Measurements from ENCODE around the gene CEP104. TPM values are rescaled to one million over a fixed set of nuclear protein-coding genes. Genes with fewer than 3 reads are reported as not detected.

The CEP104 gene
- total RNA-seq, 1 experiment from 2014 or later = 74.1 TPM

DNA sequence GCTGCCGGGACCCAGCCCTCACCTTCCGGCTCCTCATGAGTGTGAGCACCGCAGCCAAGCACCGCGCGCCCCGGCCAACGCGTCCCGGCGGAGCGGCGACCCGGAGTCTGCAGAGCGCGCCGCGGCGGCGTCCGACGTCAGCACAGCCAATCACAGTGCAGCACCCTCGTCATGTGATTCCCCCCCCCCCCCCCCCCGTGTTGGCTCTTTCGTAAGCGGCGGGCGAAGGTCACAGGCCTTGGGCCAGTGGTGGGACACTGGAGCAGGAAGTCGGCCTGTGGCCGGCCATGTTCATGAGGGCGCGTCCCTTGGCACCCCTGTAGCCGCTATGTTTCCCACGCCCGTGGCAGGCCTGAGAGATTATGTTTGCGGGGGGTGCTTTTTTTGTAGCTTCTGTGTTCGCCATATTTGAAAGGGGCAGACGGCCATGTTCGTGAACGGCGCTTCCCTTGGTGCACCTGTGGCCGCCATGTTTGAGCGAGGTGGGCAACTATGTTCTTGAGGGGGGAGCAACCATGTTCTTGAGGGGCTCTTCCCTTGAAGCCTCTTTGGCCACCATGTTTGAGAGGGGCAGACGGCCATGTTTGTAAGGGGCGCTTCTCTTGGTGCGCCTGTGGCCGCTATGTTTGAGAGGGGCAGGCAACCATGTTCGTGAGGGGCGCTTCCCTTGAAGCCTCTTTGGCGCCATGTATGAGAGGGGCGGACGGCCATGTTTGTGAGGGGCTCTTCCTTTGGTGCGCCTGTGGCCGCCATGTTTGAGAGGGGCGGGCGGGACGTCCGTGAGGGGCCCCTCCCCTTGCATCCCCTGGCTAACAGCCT is 43.3 kb upstream of the CEP104 start, which contains the start of gene C1orf174:
Gene C1orf174 (minus strand): TSS at position 123 of the 819 bp plus-strand sequence. CDS start 86 bp downstream, at position 37.
- Mint-ChIP-seq H3K36me3 (ENCODE audit: insufficient read depth, unreplicated experiment) (no peaks in the 10 kb centered on the region), H3K9me3 (ENCODE audit: unreplicated experiment) (peaks cover 8% of the 10 kb centered on the region), H3K27me3 (ENCODE audit: insufficient read depth, unreplicated experiment) (no peaks in the 10 kb centered on the region), H3K4me1 (ENCODE audit: insufficient read depth, unreplicated experiment) (peaks cover 6% of the 10 kb centered on the region), H3K4me3 (ENCODE audit: unreplicated experiment) (peak within 1 kb of the TSS; percentile 84), H3K27ac (ENCODE audit: low read depth, unreplicated experiment) (peak within 1 kb of the TSS; percentile 99)
- DNase-seq (ENCODE audit: unreplicated experiment) = peak; percentile 96
- ChIA-PET CTCF (interaction anchor here (0.7 to 1.3 kb wide), 3 partner anchors 42 to 61 kb away, joined by 3 to 6 read pairs (median 3); no protein-coding TSS in a partner anchor), POLR2A (interaction anchor here (0.6 to 3.4 kb wide), 9 partner anchors 11 to 1753 kb away, joined by 3 to 47 read pairs (median 3); partner anchors contain the start of genes CEP104, DFFB and LRRC47)
- BruUV-seq (replicated peaks) = TSS peak; percentile 73
- TF ChIP-seq, protein P1, sequence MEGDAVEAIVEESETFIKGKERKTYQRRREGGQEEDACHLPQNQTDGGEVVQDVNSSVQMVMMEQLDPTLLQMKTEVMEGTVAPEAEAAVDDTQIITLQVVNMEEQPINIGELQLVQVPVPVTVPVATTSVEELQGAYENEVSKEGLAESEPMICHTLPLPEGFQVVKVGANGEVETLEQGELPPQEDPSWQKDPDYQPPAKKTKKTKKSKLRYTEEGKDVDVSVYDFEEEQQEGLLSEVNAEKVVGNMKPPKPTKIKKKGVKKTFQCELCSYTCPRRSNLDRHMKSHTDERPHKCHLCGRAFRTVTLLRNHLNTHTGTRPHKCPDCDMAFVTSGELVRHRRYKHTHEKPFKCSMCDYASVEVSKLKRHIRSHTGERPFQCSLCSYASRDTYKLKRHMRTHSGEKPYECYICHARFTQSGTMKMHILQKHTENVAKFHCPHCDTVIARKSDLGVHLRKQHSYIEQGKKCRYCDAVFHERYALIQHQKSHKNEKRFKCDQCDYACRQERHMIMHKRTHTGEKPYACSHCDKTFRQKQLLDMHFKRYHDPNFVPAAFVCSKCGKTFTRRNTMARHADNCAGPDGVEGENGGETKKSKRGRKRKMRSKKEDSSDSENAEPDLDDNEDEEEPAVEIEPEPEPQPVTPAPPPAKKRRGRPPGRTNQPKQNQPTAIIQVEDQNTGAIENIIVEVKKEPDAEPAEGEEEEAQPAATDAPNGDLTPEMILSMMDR (IDR thresholded peaks at IDR 0.05; ENCODE audit: unreplicated experiment) = no peak
- intact Hi-C loops (cut with micrococcal nuclease) = loop anchor here (1.0 kb wide), 1 partner anchor 43 kb away; the partner anchor contains the start of genes CEP104 and DFFB

DNA sequence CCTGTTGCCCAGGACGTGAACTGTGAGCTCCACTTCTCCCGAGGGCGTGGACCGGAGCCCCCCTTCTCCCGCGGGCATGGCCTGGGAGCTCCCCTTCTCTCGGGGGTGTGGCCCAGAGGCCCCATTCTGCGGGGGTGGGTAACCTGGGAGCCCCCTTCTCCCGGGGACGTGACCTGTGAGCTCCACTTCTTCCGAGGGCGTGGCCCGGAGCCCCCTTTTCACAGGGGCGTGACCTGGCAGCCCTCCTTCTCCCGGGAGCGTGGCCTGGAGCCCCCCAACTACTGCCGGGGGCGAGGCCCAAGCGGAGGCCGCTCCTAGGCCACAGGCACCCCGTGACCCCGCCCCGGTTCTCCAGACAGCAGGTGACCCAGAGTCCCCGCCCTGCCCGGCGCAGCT is 42.7 kb upstream of the CEP104 start:
- peak overlapping the region; percentile 99 for H3K27ac Mint-ChIP-seq (ENCODE audit: low read depth, unreplicated experiment)
- no TSS peak for BruUV-seq (replicated peaks)
- ChIA-PET CTCF (interaction anchor here (0.7 to 1.3 kb wide), 3 partner anchors 41 to 61 kb away, joined by 3 to 6 read pairs (median 3); no protein-coding TSS in a partner anchor), POLR2A (interaction anchor here (0.7 to 3.4 kb wide), 7 partner anchors 11 to 1374 kb away, joined by 3 to 47 read pairs (median 3); partner anchors contain the start of genes CEP104, DFFB, LRRC47 and PANK4)
- H3K36me3 Mint-ChIP-seq (ENCODE audit: insufficient read depth, unreplicated experiment) = no peaks in the 10 kb centered on the region
- H3K27me3 Mint-ChIP-seq (ENCODE audit: insufficient read depth, unreplicated experiment) = no peaks in the 10 kb centered on the region
- TF ChIP-seq, protein P1 (IDR thresholded peaks at IDR 0.05; ENCODE audit: unreplicated experiment) = no peak
- H3K9me3 Mint-ChIP-seq (ENCODE audit: unreplicated experiment) = peaks cover 8% of the 10 kb centered on the region
- intact Hi-C loops (cut with micrococcal nuclease) = loop anchor here (1.0 kb wide), 1 partner anchor 42 kb away; the partner anchor contains the start of genes CEP104 and DFFB
- peaks cover 6% of the 10 kb centered on the region for H3K4me1 Mint-ChIP-seq (ENCODE audit: insufficient read depth, unreplicated experiment)
- DNase-seq (ENCODE audit: unreplicated experiment) = peak; percentile 20
- peak overlapping the region; percentile 84 for H3K4me3 Mint-ChIP-seq (ENCODE audit: unreplicated experiment)

DNA sequence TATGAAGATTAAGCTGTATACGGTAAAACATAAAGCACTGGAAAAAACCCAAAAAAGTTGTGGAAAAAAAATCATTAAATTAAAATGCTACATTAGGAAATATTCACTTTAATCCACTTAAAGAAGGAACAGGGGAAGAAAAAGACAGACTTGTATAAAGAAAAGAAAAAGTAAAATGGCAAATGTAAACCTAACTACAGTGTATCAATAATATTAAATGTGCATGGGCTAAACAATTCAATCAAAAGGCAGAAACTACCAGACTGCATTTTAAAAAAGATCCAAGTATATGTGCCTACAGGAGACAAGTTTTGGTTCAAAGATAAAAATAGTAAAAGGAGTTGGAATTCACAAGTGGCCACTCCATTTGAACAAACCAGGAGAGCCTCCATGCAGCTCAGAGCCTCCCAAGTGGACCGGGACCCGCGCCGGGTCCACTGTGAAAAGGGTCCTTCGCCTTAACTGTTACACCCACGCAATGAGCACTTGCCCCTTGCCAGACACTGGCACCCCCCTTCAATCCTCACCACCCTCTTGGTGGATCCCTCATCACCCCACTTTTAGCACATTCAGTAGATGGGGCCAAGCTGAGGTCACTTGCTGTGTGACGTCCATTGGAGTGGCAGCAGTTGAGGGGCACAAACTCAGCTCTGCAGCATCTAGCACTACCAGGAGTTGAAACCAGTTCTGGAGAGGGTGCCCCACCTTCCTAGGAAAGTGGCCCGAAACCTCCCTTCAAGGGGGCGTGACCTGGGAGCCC is 42.2 kb upstream of the CEP104 start:
- TF ChIP-seq, protein P1 (IDR thresholded peaks at IDR 0.05; ENCODE audit: unreplicated experiment) = no peak
- Mint-ChIP-seq H3K27me3 (ENCODE audit: insufficient read depth, unreplicated experiment) (no peaks in the 10 kb centered on the region), H3K27ac (ENCODE audit: low read depth, unreplicated experiment) (peak overlapping the region; percentile 99), H3K36me3 (ENCODE audit: insufficient read depth, unreplicated experiment) (peaks cover 3% of the 10 kb centered on the region), H3K4me1 (ENCODE audit: insufficient read depth, unreplicated experiment) (peaks cover 6% of the 10 kb centered on the region), H3K4me3 (ENCODE audit: unreplicated experiment) (peak overlapping the region; percentile 84), H3K9me3 (ENCODE audit: unreplicated experiment) (peaks cover 8% of the 10 kb centered on the region)
- POLR2A ChIA-PET = interaction anchor here (0.7 to 3.4 kb wide), 7 partner anchors 10 to 1373 kb away, joined by 3 to 47 read pairs (median 3); partner anchors contain the start of genes CEP104, DFFB, LRRC47 and PANK4
- no peak for DNase-seq (ENCODE audit: unreplicated experiment)
- BruUV-seq (replicated peaks) = no TSS peak
- intact Hi-C loops (cut with micrococcal nuclease) = no loop called here
- CTCF ChIA-PET = interaction anchor here (1.3 kb wide), 1 partner anchor 41 kb away, joined by 6 read pairs; no protein-coding TSS in a partner anchor

Data from MCF 10A (cell line).